Measurements from ENCODE around the gene NOTCH1.

- TF ChIP-seq POLR2AphosphoS5 (IDR thresholded peaks at IDR 0.05; ENCODE audit: low read depth, low read length) = peak; percentile 3; the same call in 1 of the 2 replicates
- no peak for TF ChIP-seq TAF1 (IDR thresholded peaks at IDR 0.05; ENCODE audit: borderline replicate concordance, low read depth, low read length)
- TF ChIP-seq POLR2A (IDR thresholded peaks at IDR 0.05; ENCODE audit: low read depth, low read length) = no peak
These were observed 63.6 kb downstream of the NOTCH1 start for GRCh38 chr9:136482046-136482792.

Measured in GM12892 (cell line).